ENCODE data around the gene THRB.

The THRB gene

GRCh38 chr3:24520976-24521419, 26.3 kb upstream of the THRB start:
- TF ChIP-seq GLI2 (tag by site-specific recombination; IDR thresholded peaks at IDR 0.05; ENCODE audit: borderline replicate concordance, low read depth), result no peak
- TF ChIP-seq ZNF600 (tag by site-specific recombination; IDR thresholded peaks at IDR 0.05), result peak; percentile 63
- peak; percentile 46; the same call in 1 of the 2 replicates for TF ChIP-seq SCRT1 (tag by site-specific recombination; IDR thresholded peaks at IDR 0.05; ENCODE audit: borderline replicate concordance)
- 0 out of 2 replicates have a peak, but pooled peaks have one; percentile 10 for TF ChIP-seq ZNF18 (tag by site-specific recombination; IDR thresholded peaks at IDR 0.05)
- no peak for TF ChIP-seq INSM2 (tag by site-specific recombination; IDR thresholded peaks at IDR 0.05)
- peak; percentile 70 for TF ChIP-seq SCRT2 (tag by site-specific recombination; IDR thresholded peaks at IDR 0.05)
- TF ChIP-seq ZFP37 (tag by site-specific recombination; IDR thresholded peaks at IDR 0.05), result 0 out of 2 replicates have a peak, but pooled peaks have one; percentile 18
- peak; percentile 86; the same call in 1 of the 2 replicates for TF ChIP-seq ZBTB17 (tag by site-specific recombination; IDR thresholded peaks at IDR 0.05)
- H3K36me3 ChIP-seq (ENCODE audit: control insufficient read depth in 2 of 2, insufficient read depth in 1 of 2, low read length in 2 of 2), result no peaks in the 10 kb centered on the region
- ChIA-PET CTCF (interaction anchor here (0.7 to 1.7 kb wide), 4 partner anchors 9 to 770 kb away, joined by 3 to 4 read pairs (median 3); no protein-coding TSS in a partner anchor), POLR2A (interaction anchor here (1.4 kb wide), 1 partner anchor 27 kb away, joined by 3 read pairs; the partner anchor contains the start of gene THRB)
- H3K9me3 ChIP-seq (ENCODE audit: control insufficient read depth, insufficient read depth, low read depth, low read length), result no peaks in the 10 kb centered on the region
- H3K27ac ChIP-seq (ENCODE audit: extremely low read depth, low read depth, low read length), result peak overlapping the region; percentile 87
- H3K4me1 ChIP-seq (ENCODE audit: control insufficient read depth, insufficient read depth, low read length), result no peaks in the 10 kb centered on the region
- peak overlapping the region; percentile 65 for H3K4me3 ChIP-seq (ENCODE audit: low read depth, low read length)

GRCh38 chr3:24520101-24520495, 25.4 kb upstream of the THRB start:
- no peaks in the 10 kb centered on the region for H3K9me3 ChIP-seq (ENCODE audit: control insufficient read depth, insufficient read depth, low read depth, low read length)
- TF ChIP-seq ZNF2 (tag by site-specific recombination; IDR thresholded peaks at IDR 0.05), result no peak
- 0 out of 2 replicates have a peak, but pooled peaks have one; percentile 8 for TF ChIP-seq GFI1B (tag by site-specific recombination; IDR thresholded peaks at IDR 0.05)
- CTCF ChIA-PET, result no interaction called here

GRCh38 chr3:24519368-24520100, 24.9 kb upstream of the THRB start:
- H3K4me1 ChIP-seq (ENCODE audit: control insufficient read depth, insufficient read depth, low read length), result no peaks in the 10 kb centered on the region
- POLR2A ChIA-PET, result no interaction called here
- TF ChIP-seq ZNF302 (tag by site-specific recombination; IDR thresholded peaks at IDR 0.05; ENCODE audit: low read depth) (no peak), ZFP37 (tag by site-specific recombination; IDR thresholded peaks at IDR 0.05) (no peak), PRDM10 (tag by site-specific recombination; IDR thresholded peaks at IDR 0.05) (peak; percentile 94), TCF7L2 (IDR thresholded peaks at IDR 0.05; ENCODE audit: borderline replicate concordance, low read depth, low read length) (peak; percentile 32; the same call in 1 of the 2 replicates), ZBTB20 (tag by site-specific recombination; IDR thresholded peaks at IDR 0.05) (peak; percentile 10), ZNF2 (tag by site-specific recombination; IDR thresholded peaks at IDR 0.05) (no peak), KLF16 (tag by site-specific recombination; IDR thresholded peaks at IDR 0.05) (no peak), HOXA7 (CRISPR knock-in tag; IDR thresholded peaks at IDR 0.05; ENCODE audit: borderline replicate concordance) (no peak), ZNF488 (tag by site-specific recombination; IDR thresholded peaks at IDR 0.05) (no peak), PBX3 (CRISPR knock-in tag; IDR thresholded peaks at IDR 0.05) (no peak)

More at GRCh38 chr3:24520101-24520495, 25.4 kb upstream of the THRB start:
- no peak overlapping the region for H3K4me3 ChIP-seq (ENCODE audit: low read depth, low read length)
- no peaks in the 10 kb centered on the region for H3K36me3 ChIP-seq (ENCODE audit: control insufficient read depth in 2 of 2, insufficient read depth in 1 of 2, low read length in 2 of 2)
- no peak overlapping the region for H3K27ac ChIP-seq (ENCODE audit: extremely low read depth, low read depth, low read length)
- H3K4me1 ChIP-seq (ENCODE audit: control insufficient read depth, insufficient read depth, low read length), result no peaks in the 10 kb centered on the region
- POLR2A ChIA-PET, result no interaction called here

More at GRCh38 chr3:24519368-24520100, 24.9 kb upstream of the THRB start:
- H3K9me3 ChIP-seq (ENCODE audit: control insufficient read depth, insufficient read depth, low read depth, low read length), result no peaks in the 10 kb centered on the region
- H3K36me3 ChIP-seq (ENCODE audit: control insufficient read depth in 2 of 2, insufficient read depth in 1 of 2, low read length in 2 of 2), result no peaks in the 10 kb centered on the region
- CTCF ChIA-PET, result no interaction called here
- no peak overlapping the region for H3K27ac ChIP-seq (ENCODE audit: extremely low read depth, low read depth, low read length)
- H3K4me3 ChIP-seq (ENCODE audit: low read depth, low read length), result no peak overlapping the region
